ENCODE measurements around the gene PSPH.

Gene PSPH

DNA sequence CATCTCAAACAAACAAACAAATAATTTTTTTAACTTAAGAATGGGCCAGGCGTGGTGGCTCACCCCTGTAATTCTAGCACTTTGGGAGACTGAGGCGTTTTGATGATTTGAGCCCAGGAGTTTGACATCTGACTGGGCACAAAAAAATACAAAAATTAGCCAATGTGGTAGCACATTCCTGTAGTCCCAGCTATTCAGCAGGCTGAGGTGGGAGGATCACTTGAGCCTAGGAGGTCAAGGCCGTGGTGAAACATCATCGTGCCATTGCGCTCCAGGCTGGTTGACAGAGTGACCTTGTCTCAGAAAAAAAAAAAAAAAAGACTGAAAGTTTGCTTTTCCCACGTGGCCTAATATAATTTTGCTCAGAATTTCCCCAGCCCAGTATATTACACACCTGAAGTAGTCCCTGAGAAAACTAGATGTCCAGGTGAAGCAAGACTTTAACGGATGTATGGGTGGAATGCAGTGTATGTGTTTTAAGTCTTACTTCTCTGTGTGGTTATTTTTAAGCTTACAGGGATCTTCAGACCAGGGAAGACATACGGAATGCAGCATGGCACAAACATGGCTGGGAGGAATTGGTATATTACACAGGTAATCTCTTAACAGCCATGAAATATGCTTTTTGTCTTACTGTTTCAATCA lies 54.3 kb downstream of the PSPH start:
- DNase-seq, result no peak

DNA sequence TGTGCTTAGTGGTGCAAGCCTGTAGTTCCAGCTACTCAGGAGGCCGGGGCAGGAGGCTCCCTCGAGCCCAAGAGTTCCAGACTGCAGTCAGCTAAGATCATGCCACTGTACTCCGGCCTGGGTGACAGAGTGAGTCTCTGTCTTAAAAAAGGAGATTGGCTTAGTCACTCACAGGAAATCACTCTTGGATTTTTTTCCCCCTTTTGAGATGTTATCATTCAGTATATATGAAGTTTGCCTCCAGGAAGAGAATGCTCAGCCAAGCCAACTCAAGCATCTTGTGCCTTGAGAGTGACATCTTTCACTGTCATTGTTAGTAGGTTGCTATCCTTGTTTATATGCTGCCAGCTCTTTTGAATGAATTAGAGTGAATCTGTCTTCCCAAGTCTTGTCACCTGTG lies 58.9 kb downstream of the PSPH start:
- no peak for DNase-seq

DNA sequence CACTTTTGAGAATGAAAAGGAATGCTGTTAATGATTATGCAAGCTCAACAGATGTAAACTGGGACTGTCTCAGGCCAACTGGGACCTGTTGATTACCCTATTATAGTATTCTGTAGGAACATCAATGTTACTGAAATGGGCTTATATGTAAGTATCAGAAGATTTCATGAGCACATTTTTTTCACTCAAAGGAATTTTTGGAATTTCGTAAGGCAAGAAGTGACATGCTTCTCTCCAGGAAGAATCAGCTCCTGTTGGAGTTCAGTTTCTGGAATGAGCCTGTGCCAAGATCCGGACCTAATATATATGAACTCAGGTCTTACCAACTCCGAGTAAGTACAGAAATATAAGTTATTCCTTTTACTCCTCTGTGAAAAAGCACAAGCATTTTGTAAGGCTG lies 67.7 kb downstream of the PSPH start:
- DNase-seq, result no peak

DNA sequence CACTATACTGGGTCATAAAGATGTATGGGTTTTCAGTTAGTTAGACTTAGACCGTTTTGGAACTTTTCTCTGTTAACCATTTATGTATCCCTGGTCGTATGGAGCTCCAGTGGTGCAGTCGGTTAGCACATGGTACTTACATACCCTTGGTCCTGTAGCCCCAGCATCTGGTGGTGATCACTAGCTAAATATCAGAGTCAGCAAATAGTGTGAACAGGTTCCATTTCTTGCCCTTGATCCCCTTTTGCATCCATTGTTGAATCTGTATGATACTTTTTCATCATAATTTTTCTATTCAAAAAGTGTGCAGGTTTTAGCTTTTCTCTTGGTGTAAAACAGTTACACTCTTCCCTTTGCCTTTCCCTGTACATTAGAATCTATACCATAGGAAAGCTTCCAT lies 71.0 kb downstream of the PSPH start:
- no peak for DNase-seq

DNA sequence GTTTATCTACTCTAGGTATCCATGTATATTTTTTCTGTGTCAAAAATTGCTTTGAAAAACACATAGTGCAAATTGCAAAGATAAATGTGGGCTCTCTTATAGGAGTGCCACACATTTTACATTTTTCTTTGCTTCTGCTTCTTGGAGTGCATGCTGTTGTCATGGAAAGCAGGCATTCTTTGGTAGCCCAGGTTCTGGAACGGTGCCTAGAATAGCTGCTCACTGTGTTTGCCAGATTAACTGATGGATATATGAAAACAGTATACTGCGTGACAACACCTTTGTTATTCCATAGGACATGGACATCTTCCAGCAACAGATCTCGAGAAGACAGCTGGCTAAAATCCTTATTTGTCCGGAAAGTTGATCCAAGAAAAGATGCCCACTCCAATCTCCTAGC lies 73.4 kb downstream of the PSPH start:
- DNase-seq, result no peak

DNA sequence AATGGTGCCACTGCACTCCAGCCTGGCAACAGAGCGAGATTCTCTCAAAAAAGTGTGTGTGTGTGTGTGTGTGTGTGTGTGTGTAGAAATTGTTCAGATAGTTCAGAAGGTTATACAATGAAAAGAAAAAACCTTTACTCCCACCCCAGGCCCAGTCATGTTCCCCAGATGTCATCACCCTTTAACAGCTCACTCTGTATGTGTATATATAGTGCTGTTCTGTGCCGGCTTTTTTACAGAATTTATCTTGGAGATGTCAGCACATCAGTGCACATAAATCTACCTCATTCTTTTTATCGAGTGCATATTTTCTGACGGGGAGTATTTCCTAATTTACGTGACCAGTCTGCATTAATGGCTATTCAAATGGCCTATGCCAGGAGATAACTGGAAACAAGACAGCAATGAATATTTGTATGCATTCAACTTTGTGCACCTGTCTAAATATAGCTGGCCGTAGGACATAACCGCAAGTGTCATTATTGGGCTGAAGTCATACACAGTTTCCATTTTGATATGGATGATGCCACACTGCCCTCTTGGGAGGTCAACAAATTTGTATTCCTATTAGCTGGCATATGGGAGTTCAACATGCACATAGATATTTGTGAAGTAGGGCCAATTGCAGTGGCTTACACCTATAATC lies 75.1 kb downstream of the PSPH start:
- no peak for DNase-seq

DNA sequence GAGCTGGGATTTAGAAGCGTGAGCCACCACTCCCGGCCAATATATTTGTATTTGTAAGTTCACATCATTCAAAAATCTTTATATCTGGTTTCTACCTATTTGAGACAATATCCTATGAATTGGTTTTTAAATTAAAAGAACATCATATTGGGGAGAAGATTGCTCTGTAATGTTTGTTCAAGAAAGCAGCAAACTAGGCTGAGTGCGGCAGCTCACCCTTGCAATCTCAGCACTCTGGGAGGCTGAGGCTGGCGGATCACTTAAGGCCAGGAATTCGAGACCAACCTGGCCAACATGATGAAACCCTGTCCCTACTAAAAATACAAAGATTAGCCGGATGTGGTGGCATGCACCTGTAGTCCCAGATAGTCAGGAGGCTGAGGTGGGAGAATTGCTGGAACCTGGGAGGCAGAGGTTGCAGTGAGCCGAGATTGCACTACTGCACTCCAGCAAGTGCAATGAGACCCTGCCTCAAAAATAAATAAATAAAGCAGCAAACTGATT lies 77.4 kb downstream of the PSPH start:
- no peak for DNase-seq

DNA sequence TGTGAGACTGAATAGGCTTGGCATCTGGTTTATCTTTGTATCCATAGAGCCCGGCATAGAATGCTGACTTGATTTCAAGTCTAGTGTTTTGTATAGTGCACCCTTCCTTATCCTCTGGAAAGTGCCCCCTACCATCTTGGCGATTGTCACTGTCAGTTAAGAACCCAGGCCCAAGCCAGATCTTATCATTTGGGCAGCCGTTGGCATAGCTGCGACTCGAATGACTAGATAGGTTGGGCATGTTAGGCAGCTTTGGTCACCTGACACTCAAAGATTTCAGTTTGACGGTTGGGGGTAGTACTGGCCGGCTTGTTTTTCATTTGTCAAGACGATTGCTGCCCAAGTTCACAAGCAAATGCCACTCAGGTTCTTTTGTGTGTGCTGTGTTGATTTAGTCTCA lies 80.3 kb downstream of the PSPH start:
- DNase-seq, result no peak

DNA sequence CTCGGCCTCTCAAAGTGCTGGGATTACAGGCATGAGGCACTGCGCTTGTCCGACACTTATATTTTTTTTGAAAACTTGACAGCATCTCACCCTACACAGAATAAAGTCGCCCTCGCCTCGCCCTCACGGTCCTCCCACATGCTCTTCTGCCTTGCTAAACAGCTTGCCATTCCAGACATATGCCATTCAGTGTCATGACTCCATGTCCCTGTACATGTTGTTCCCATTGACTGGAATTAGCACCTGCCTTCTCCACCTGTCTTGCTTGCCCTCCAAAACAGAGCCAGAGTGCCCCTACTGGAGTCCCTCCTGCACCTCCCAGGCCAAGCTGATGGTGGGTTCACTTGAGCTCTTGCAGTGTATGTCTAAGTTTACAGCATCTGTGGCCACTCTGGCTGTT lies 80.7 kb downstream of the PSPH start:
- no peak for DNase-seq

DNA sequence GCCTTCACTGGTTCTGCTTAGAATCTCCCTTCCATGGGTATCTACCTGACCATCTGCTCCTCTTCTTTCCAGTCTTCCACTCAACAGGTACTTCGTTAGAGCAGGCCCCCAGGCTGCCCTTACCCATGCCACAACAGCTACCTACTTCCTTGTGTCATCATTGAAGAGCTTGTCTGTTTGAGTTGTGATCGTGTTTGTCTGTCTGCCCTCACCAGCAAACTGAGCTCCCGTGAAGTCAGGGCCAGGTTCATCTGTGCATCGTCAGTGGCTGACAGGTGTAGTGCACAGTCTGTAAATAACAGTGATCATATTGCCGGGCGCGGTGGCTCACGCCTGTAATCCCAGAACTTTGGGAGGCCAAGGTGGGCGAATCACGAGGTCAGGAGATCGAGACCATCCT lies 81.9 kb downstream of the PSPH start:
- no peak for DNase-seq

DNA sequence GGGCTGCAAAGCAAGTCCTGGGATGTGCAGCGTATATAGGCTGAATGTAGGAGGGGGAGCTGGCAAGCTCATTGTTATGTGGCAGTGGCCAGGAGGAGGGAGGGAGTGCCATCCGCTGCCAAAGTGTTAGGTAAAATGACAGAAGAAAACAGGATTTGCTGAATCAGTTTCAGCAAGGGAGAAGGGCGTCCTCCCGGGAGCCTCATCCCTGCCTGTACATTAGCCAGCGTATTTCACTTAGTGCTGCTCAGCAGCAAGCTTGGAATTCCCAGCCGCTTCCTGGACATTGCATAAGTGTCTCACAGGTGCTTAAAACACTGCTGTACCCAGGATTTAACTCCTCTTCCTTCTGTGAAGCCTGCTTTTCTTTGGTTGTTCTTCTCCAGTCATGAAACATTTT lies 84.4 kb downstream of the PSPH start:
- DNase-seq, result no peak

DNA sequence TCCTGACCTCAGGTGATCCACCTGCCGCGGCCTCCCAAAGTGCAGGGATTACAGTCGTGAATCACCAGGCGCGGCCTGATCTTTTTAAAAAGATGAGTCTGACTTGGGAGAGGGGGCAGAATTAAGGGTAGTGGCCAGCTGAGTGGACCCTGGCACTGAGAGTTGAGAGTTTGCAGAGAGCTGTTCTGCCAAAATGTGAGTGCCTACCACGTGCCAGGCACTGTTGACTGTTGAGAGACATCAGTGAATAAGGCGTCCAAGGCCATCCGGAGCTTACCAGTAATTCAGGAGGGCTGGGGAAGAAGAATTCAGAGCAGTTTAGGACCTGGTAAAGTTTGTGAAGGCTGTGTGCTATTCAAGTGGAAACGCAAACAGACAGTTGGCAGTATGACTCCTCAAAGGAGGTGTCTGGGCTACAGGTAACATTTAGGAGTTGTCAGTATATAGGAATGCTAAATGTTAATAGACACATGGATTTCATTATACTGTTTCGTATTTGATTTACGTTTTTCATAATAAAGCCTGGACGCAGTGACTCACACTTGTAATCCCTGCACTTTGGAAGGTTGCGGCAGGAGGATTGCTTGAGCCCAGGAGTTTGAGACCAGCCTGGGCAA lies 85.3 kb downstream of the PSPH start:
- DNase-seq, result no peak

DNA sequence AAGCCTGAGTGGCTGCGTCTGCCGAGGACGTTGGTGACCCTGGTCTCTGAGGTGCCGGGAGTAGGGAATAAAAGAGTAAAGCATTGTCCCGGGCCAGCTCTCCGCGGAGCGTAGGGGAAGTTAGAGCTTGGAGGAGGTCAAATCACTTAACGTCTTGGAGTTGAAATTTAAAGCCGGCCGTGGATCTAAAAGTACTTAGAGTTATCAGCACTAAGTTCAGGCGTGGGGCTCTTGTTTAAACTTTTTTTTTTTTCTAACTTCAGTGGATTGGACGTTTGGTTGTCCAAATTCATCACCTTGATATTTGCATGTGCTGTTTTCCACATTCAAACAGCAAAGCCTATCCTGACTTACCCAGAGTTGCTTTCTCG lies 86.2 kb downstream of the PSPH start:
- no peak for DNase-seq

DNA sequence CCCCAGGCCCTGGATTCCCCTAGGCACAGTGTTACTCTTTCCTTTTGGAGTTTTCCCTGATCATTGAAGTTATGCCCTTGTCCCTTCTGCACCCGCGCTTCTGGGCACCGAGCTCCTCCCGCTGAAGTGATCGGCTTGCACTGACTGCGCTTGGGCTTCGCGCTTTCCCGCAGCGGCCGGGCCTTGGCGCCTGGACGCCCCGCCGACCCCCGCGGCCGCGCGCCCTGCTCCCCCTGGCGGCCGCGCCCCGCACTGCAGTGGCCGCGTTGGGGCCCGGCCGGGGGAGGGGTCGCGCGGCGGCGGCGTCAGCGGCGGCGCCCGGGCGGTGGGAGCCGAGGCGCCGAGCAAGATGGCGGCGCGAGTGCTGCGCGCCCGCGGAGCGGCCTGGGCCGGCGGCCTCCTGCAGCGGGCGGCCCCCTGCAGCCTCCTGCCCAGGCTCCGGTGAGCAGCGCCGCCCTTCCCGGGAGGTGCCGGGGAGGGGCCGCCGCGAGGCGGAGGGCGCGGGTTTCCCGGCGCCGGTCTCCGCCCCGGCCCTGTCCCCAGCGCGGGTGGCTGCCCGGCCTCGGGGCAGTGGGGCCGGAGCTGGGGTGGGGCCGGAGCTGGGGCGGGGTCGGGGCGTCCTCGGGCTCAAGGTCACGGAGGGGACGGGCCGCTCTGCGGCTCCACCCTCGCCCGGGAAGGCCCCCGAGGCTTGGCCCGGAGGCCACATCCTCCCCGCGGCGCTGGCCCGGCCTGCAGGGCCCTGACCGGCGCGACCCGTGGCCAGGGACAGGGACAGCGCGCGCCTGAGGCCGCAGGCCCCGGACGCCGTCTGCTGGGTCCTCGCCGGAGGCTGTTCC lies 86.8 kb downstream of the PSPH start, which contains the start of gene NIPSNAP2:
NIPSNAP2 (plus strand) TSS at position 325 of the 839 bp plus-strand sequence; CDS start at position 350, 25 bp downstream.
- peak; percentile 51 for DNase-seq

DNA sequence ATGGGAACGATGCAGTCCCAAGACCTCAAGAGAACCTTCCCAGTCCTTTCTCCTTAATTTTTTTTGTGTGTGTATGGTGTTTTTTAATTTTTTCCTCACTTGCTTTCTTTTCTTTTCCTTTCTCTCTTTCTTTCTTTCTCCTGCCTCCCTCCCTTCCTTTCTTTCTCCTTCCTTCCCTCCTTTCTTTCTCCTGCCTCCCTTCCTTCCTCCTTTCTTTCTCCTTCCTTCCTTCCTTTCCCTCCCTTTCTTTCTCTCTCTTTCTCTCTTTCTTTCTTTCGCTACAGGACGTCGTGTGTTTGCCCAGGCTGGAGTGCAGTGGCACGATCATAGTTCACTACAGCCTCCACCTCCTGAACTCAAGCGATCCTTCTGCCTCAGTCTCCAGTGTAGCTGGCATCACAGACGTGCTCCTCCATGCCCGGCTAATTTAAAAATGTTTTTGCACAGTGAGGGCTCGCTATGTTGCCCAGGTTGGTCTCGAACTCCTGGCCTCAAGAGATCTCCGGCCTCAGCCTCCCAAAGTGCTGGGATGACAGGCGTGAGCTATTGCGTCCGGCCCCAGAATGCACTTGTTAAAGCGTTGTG lies 87.6 kb downstream of the PSPH start:
- DNase-seq, result no peak

DNA sequence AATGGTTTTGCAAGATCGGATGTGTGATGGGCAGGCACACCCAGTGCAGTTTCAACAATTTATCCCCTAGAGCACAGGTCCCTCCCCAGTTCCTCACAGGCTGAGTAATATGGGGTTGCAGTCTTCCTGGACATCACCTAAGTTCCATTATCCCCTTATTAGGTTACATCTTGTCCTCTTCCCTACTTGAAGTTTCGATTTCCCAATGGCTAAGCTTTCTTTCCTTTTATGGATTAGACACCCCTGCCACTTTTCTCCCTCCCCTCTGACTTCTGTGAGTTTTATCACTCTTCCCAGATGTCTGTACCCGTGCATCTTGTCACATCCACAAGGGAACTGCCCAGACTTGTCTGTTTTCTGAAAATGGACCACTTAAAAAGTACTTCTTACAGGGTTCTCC lies 89.2 kb downstream of the PSPH start:
- no peak for DNase-seq

All from 8988T (cell line).